Bronchial epithelial cell (primary cell): ENCODE results near the gene LRSAM1. TPM values are rescaled to one million over a fixed set of nuclear protein-coding genes. Genes with fewer than 3 reads are reported as not detected.

ENCODE experiments used
- DNase-seq: peaks from one replicate; pipeline ENCODE4 v3.0.0-alpha.2; 2010; ENCODE audit warnings: low read depth
- FAIRE-seq: peaks from 2 replicates; lab custom pipeline; 2011; peaks lifted over from hg19 to GRCh38; lab: Jason Lieb, UNC
- H3K27me3 ChIP-seq: 2 replicates; pipeline ENCODE4 v1.5.1; 2011; ENCODE audit warnings: low read length; ENCODE audit not compliant: control insufficient read depth, insufficient read depth
- H3K36me3 ChIP-seq: 2 replicates; pipeline ENCODE4 v1.5.1; 2011; ENCODE audit warnings: low read length; ENCODE audit not compliant: control insufficient read depth, insufficient read depth
- H3K4me3 ChIP-seq: 2 replicates; pipeline ENCODE4 v1.5.1; 2011; ENCODE audit warnings: mild to moderate bottlenecking, low read depth, low read length, control low read depth
- total RNA-seq: library from RNA; depleted of rRNA; stranded (reverse); fragments of >200 nt; gene quantifications from 2 replicates; pipeline ENCODE4 v1.2.1, GENCODE V29; 2014
- TF ChIP-seq, protein P1 (sequence below): IDR thresholded peaks from 2 replicates; pipeline ENCODE4 v1.5.1; 2011; ENCODE audit warnings: mild to moderate bottlenecking, moderate library complexity, low read length, control low read depth, inconsistent platforms; ENCODE audit not compliant: insufficient read depth, severe bottlenecking

The LRSAM1 gene
- total RNA-seq, 1 donor from 2014 or later: 5.3 TPM

- TF ChIP-seq, protein P1, sequence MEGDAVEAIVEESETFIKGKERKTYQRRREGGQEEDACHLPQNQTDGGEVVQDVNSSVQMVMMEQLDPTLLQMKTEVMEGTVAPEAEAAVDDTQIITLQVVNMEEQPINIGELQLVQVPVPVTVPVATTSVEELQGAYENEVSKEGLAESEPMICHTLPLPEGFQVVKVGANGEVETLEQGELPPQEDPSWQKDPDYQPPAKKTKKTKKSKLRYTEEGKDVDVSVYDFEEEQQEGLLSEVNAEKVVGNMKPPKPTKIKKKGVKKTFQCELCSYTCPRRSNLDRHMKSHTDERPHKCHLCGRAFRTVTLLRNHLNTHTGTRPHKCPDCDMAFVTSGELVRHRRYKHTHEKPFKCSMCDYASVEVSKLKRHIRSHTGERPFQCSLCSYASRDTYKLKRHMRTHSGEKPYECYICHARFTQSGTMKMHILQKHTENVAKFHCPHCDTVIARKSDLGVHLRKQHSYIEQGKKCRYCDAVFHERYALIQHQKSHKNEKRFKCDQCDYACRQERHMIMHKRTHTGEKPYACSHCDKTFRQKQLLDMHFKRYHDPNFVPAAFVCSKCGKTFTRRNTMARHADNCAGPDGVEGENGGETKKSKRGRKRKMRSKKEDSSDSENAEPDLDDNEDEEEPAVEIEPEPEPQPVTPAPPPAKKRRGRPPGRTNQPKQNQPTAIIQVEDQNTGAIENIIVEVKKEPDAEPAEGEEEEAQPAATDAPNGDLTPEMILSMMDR: peak; percentile 97
- Histone ChIP-seq H3K4me3 (no peak overlapping the region), H3K36me3 (peaks cover 45% of the 10 kb centered on the region), H3K27me3 (no peaks in the 10 kb centered on the region)
- FAIRE-seq: peak; percentile 50
- peak; percentile 67 for DNase-seq
Observed at GRCh38 chr9:127503947-127504886, 52.9 kb downstream of the LRSAM1 start.

- FAIRE-seq (peak; percentile 28), DNase-seq (no peak)
- Histone ChIP-seq H3K36me3 (peaks cover 45% of the 10 kb centered on the region), H3K27me3 (no peaks in the 10 kb centered on the region), H3K4me3 (no peak overlapping the region)
- TF ChIP-seq, protein P1: no peak
Observed at GRCh38 chr9:127504887-127505251, 53.6 kb downstream of the LRSAM1 start.

GRCh38 chr9:127505396-127506116 lies 54.2 kb downstream of the LRSAM1 start:
- DNase-seq: no peak
- TF ChIP-seq, protein P1: peak; percentile 65
- H3K4me3 ChIP-seq: no peak overlapping the region
- H3K27me3 ChIP-seq: no peaks in the 10 kb centered on the region
- no peak for FAIRE-seq
- H3K36me3 ChIP-seq: peaks cover 48% of the 10 kb centered on the region

GRCh38 chr9:127506117-127506813 lies 55.0 kb downstream of the LRSAM1 start:
- TF ChIP-seq, protein P1: no peak
- Histone ChIP-seq H3K36me3 (peaks cover 47% of the 10 kb centered on the region), H3K4me3 (no peak overlapping the region), H3K27me3 (no peaks in the 10 kb centered on the region)
- no peak for DNase-seq
- FAIRE-seq: no peak

DNA sequence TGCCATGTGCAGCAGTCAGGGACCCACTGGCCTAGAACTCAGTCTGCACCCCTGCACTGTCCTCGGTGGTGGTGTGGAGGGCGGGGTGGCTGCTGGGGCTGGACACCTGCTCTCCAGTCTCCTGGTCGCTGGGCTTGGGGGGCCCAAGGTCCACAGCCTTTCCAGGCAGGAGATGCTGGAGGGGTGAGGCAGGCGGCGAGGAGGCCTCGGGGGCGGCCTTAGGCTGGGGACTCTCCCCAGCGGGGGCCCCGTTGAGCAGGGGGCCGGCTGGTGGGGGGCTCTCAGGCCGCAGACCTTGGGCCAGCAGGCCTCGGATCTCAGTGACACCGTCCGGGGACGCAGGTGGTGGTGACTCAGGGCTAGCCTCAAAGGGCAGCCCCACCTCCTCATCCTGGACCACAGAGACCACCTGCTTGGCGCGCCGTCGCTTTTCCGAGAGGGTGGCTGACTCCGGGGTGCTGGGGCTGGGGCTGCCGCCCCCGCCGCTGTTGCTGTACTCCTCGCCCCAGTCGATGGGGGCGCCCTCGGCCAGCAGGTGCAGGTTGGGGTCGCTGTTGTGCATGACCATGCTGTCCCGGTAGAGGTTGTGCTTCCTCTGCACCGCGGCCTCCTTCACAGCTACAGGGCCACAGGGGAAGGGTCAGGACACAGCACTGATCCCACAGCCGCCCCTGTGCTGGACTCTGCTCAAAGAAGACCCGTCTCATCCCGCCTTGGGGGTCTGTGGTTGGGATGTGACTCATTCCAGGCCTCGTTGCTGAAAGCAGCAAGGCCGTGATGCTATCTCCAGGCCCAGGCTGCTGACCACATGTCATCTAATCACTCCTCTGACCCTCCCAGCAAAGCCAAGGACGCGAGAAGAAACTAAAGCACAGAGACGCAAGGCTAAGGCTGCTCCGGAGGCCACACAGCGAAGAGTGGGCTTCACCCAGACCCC lies 55.8 kb downstream of the LRSAM1 start:
- H3K36me3 ChIP-seq: peaks cover 49% of the 10 kb centered on the region
- FAIRE-seq (no peak), DNase-seq (no peak)
- H3K27me3 ChIP-seq: no peaks in the 10 kb centered on the region
- H3K4me3 ChIP-seq: no peak overlapping the region
- TF ChIP-seq, protein P1: no peak
